GM12878 (cell line): ENCODE data around the gene AEBP2. TPM values are rescaled to one million over a fixed set of nuclear protein-coding genes. Genes with fewer than 3 reads are reported as not detected.

ENCODE experiments used
- ATAC-seq: fragments of 200-7000 bp; cut with Tn5 transposase; 3 replicates; pipeline ENCODE4 v1.9.1; 2020; ENCODE audit warnings: mild to moderate bottlenecking, moderate library complexity
- BruUV-seq: library from RNA; stranded (reverse); fragments of 400-500 nt; replicated peaks from 2 replicates; lab custom pipeline; 2021; lab: Mats Ljungman, UMichigan
- CTCF ChIA-PET: fragments of 300-600 bp; sonication (Branson Sonifier 250); formaldehyde crosslinking; extraction: SDS; loops from one replicate; lab custom pipeline; 2021; ENCODE audit warnings: inconsistent platforms; lab: Yijun Ruan, JAX
- POLR2A ChIA-PET: fragments of 350-600 bp; formaldehyde crosslinking; extraction: SDS; loops from one replicate; lab custom pipeline; 2021; ENCODE audit warnings: inconsistent platforms; lab: Charles Lee
- RAD21 ChIA-PET: fragments of 300-600 bp; sonication (Branson Sonifier 250); formaldehyde crosslinking; loops from one replicate; lab custom pipeline; 2023; ENCODE audit warnings: antibody characterized with exemption; ENCODE audit not compliant: unreplicated experiment; lab: Charles Lee
- SMC1A ChIA-PET: fragments of 300-600 bp; sonication (Branson Sonifier 250); formaldehyde crosslinking; loops from one replicate; lab custom pipeline; 2023; ENCODE audit not compliant: unreplicated experiment, uncharacterized antibody; lab: Charles Lee
- DNase-seq: peaks from one replicate; pipeline ENCODE4 v3.0.0-alpha.2; 2011; ENCODE audit warnings: low read depth, low spot score
- FAIRE-seq: peaks from 3 replicates; lab custom pipeline; 2011; peaks lifted over from hg19 to GRCh38; lab: Jason Lieb, UNC
- H2AFZ ChIP-seq: 2 replicates; pipeline ENCODE4 v1.6.0; 2011; ENCODE audit warnings: low read depth, low read length, control low read depth; ENCODE audit not compliant: control insufficient read depth
- H3K27ac ChIP-seq: 2 replicates; pipeline ENCODE4 v1.5.1; 2011; ENCODE audit warnings: control low read depth; ENCODE audit not compliant: control insufficient read depth, insufficient read depth
- H3K27me3 ChIP-seq, 2 experiments: replicated peaks in 1 of 2; 2 replicates each; pipeline versions ENCODE4 v1.6.0 to v1.6.1; 2011; ENCODE audit warnings: low read length in 1 of 2; ENCODE audit not compliant: control insufficient read depth in 2 of 2, insufficient read depth in 2 of 2
- H3K36me3 ChIP-seq, 2 experiments: 2 replicates each; pipeline ENCODE4 v1.5.1; 2011; ENCODE audit warnings: low read length in 1 of 2; ENCODE audit not compliant: control insufficient read depth in 2 of 2, insufficient read depth in 2 of 2
- H3K4me1 ChIP-seq: 2 replicates; pipeline ENCODE4 v1.6.1; 2011; ENCODE audit warnings: mild to moderate bottlenecking, low read length, moderate library complexity, mixed read lengths; ENCODE audit not compliant: control insufficient read depth, insufficient read depth
- H3K4me2 ChIP-seq: 2 replicates; pipeline ENCODE4 v1.6.0; 2011; ENCODE audit warnings: control low read depth; ENCODE audit not compliant: control insufficient read depth, insufficient read depth
- H3K4me3 ChIP-seq: fragments of 200-600 bp; sonication (generic); 2 replicates; pipeline ENCODE4 v1.5.1; 2016
- H3K79me2 ChIP-seq: 2 replicates; pipeline ENCODE4 v1.6.0; 2011; ENCODE audit warnings: low read length; ENCODE audit not compliant: control insufficient read depth, insufficient read depth
- H3K9ac ChIP-seq: 2 replicates; pipeline ENCODE4 v1.8.0; 2011; ENCODE audit warnings: low read length, control low read depth, mixed read lengths; ENCODE audit not compliant: control insufficient read depth, insufficient read depth
- H3K9me3 ChIP-seq: replicated peaks from 3 replicates; pipeline ENCODE4 v1.5.1; 2011; ENCODE audit warnings: mild to moderate bottlenecking, low read length; ENCODE audit not compliant: control insufficient read depth, insufficient read depth
- H4K20me1 ChIP-seq: 2 replicates; pipeline ENCODE4 v1.6.0; 2011; ENCODE audit not compliant: control insufficient read depth, insufficient read depth
- ATF7 ChIP-seq: fragments of 450-650 bp; IDR thresholded peaks from 2 replicates; pipeline ENCODE4 v1.6.1; 2016; ENCODE audit warnings: low read depth, mild to moderate bottlenecking
- CHD4 ChIP-seq: fragments of 200-600 bp; sonication (generic); IDR thresholded peaks from 2 replicates; pipeline ENCODE4 v1.6.1; 2016; ENCODE audit warnings: mild to moderate bottlenecking
- NFXL1 ChIP-seq: fragments of 450-650 bp; IDR thresholded peaks from 2 replicates; pipeline ENCODE4 v1.6.1; 2017; ENCODE audit warnings: antibody characterized with exemption, mild to moderate bottlenecking, borderline replicate concordance
- PML ChIP-seq: IDR thresholded peaks from 2 replicates; pipeline ENCODE4 v1.6.1; 2012; ENCODE audit warnings: low read length, inconsistent platforms
- RELA ChIP-seq: fragments of 450-650 bp; IDR thresholded peaks from 2 replicates; pipeline ENCODE4 v1.8.0; 2014; ENCODE audit warnings: borderline replicate concordance; ENCODE audit not compliant: partially characterized antibody
- WRNIP1 ChIP-seq: IDR thresholded peaks from 2 replicates; pipeline ENCODE4 v1.6.1; 2011; ENCODE audit warnings: low read depth, low read length, improper control_type of control experiment, borderline replicate concordance
- YBX1 ChIP-seq: fragments of 450-650 bp; IDR thresholded peaks from 2 replicates; pipeline ENCODE4 v1.6.1; 2016; ENCODE audit warnings: antibody characterized with exemption
- ZZZ3 ChIP-seq: IDR thresholded peaks from 2 replicates; pipeline ENCODE4 v1.6.1; 2011; ENCODE audit warnings: low read depth; ENCODE audit not compliant: control insufficient read depth, insufficient read length
- WGBS: methylation state at CpG from one replicate; pipeline ENCODE4 v1.1.6; 2016; ENCODE audit warnings: low lambda C conversion rate; ENCODE audit not compliant: insufficient replicate concordance, insufficient coverage; ENCODE audit errors: missing lambda C conversion rate; 5-methylcytosine and 5-hydroxymethylcytosine counted together
- in situ Hi-C: fragments of 300-500 bp; cut with MboI; formaldehyde crosslinking; loops from 9 replicates; pipeline ENCODE4 v1.14.3; 2018; ENCODE audit warnings: mixed read lengths
- intact Hi-C: fragments of 100-400 bp; cut with micrococcal nuclease; formaldehyde crosslinking; loops from one replicate; pipeline ENCODE4 v1.14.2; 2022; ENCODE audit not compliant: unreplicated experiment
- polyA plus RNA-seq, 11 experiments: library from polyadenylated mRNA; depleted of rRNA in 4 of 11; unstranded in 6 of 11; stranded (reverse) in 5 of 11; fragments of >200 nt; fragmentation: Nextera tagmentation in 4 of 11; fragmentation: Illumina TruSeq in 1 of 11; extraction: Ambion mirVana in 4 of 11; extraction: Trizol in 1 of 11; gene quantifications; 1 replicate in 1 of 11; 2 replicates in 10 of 11; pipeline versions ENCODE4 v1.2.1 to v1.2.3, GENCODE V29; 2011 to 2016; ENCODE audit warnings: inconsistent platforms in 2 of 11, missing spikeins in 2 of 11, low read depth in 1 of 11
- total RNA-seq, 4 experiments: library from RNA; depleted of rRNA in 3 of 4; stranded (reverse); fragments of >200 nt in 3 of 4; fragmentation: Illumina TruSeq in 1 of 4; extraction: Trizol in 1 of 4; gene quantifications; 2 replicates each; pipeline versions ENCODE4 v1.2.1 to v1.2.3, GENCODE V29; 2013 to 2021
- TF ChIP-seq, protein P1 (sequence below), 3 experiments: IDR thresholded peaks in 2 of 3; conservative IDR thresholded peaks in 1 of 3; 2 replicates each; pipeline ENCODE4 v1.5.1; 2011; ENCODE audit warnings: low read depth in 3 of 3, low read length in 3 of 3, mild to moderate bottlenecking in 3 of 3, control low read depth in 2 of 3, moderate library complexity in 2 of 3, inconsistent platforms in 1 of 3, mixed read lengths in 1 of 3; ENCODE audit not compliant: control insufficient read depth in 2 of 3, insufficient read depth in 1 of 3; ENCODE audit errors: extremely low read depth in 1 of 3
- TF ChIP-seq, protein P2 (sequence below): fragments of 450-650 bp; IDR thresholded peaks from 2 replicates; pipeline ENCODE4 v1.6.1; 2017; ENCODE audit warnings: borderline replicate concordance

AEBP2 gene
- total and polyA plus RNA-seq, 10 of the 15 experiments (the other 5 are each of a cell fraction or from before 2014, with no cell fraction given), result 17.6 to 126 (median 44.8) TPM

DNA sequence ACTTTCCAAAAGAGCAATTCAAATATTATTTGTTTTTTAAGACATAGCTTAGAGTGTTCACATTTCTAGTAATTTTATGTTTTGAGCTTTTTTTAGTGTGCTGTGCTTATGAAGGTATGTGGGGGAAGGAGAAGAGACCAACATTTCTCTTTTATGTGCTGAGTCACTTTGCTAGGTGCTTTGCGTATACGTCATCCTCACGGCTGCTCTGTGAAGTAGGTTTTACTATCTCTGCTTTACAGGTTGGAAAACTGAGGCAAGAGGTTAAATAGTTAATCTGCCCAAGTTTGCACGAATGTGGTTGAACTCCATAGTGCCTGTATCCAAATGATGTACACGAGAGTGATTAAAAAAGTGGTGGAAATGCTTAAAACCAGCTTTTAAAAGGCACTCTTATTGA is 75.9 kb downstream of the AEBP2 start:
- intact Hi-C loops (no loop called here), in situ Hi-C loops (no loop called here)
- H3K27ac ChIP-seq, result no peak overlapping the region
- H3K9me3 ChIP-seq, result no peaks in the 10 kb centered on the region
- no peak overlapping the region for H3K9ac ChIP-seq
- no peak overlapping the region for H3K4me2 ChIP-seq
- no TSS peak for BruUV-seq
- ChIA-PET SMC1A (interaction anchor here (0.6 to 2.1 kb wide), 5 partner anchors 15 to 76 kb away, joined by 3 to 4 read pairs (median 4); partner anchors contain the start of gene AEBP2), RAD21 (no interaction called here), CTCF (no interaction called here), POLR2A (no interaction called here)
- H2AFZ ChIP-seq, result no peak overlapping the region
- H3K4me1 ChIP-seq, result no peaks in the 10 kb centered on the region
- WGBS, result 92% methylated on average over 5 of the region's 5 CpGs
- H3K27me3 ChIP-seq, result no peaks in the 10 kb centered on the region
- peaks cover 0 to 2% of the 10 kb centered on the region in 2 experiments; a peak in 3 of 4 replicates for H3K36me3 ChIP-seq
- TF ChIP-seq, protein P1, sequence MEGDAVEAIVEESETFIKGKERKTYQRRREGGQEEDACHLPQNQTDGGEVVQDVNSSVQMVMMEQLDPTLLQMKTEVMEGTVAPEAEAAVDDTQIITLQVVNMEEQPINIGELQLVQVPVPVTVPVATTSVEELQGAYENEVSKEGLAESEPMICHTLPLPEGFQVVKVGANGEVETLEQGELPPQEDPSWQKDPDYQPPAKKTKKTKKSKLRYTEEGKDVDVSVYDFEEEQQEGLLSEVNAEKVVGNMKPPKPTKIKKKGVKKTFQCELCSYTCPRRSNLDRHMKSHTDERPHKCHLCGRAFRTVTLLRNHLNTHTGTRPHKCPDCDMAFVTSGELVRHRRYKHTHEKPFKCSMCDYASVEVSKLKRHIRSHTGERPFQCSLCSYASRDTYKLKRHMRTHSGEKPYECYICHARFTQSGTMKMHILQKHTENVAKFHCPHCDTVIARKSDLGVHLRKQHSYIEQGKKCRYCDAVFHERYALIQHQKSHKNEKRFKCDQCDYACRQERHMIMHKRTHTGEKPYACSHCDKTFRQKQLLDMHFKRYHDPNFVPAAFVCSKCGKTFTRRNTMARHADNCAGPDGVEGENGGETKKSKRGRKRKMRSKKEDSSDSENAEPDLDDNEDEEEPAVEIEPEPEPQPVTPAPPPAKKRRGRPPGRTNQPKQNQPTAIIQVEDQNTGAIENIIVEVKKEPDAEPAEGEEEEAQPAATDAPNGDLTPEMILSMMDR (IDR thresholded peaks at IDR 0.05 in 2 of 3, conservative IDR thresholded peaks at IDR 0.05 in 1 of 3; ENCODE audit: control insufficient read depth in 2 of 3, extremely low read depth in 1 of 3, insufficient read depth in 1 of 3, low read depth in 3 of 3, low read length in 3 of 3), result no peak
- TF ChIP-seq ZZZ3, result no peak
- FAIRE-seq (no peak), ATAC-seq (no peak), DNase-seq (no peak)
- H3K79me2 ChIP-seq, result peaks cover 2% of the 10 kb centered on the region
- no peak overlapping the region for H3K4me3 ChIP-seq
- H4K20me1 ChIP-seq, result no peaks in the 10 kb centered on the region; the same call in 1 of the 2 replicates

DNA sequence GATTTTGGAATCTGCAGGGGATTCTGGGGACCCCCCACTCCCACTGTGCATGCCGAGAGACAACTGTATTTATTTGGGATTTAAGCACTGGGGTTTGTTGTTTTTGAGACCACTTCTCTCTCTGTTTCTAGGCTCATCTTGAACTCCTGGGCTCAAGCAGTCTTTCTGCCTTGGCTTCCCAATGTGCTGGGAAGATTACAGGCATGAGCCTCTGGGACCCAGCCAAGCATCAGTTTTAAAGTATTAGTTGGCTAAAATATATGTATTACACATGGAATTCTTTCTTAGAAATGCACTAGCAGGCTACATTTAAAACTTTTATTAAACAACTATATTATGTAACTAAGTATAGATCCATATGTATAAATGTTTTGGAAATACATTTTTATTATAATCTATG is 78.3 kb downstream of the AEBP2 start:
- in situ Hi-C loops, result no loop called here
- no peaks in the 10 kb centered on the region for H3K9me3 ChIP-seq
- BruUV-seq, result no TSS peak
- no peak overlapping the region for H3K4me2 ChIP-seq
- H3K79me2 ChIP-seq, result no peaks in the 10 kb centered on the region
- H4K20me1 ChIP-seq, result no peaks in the 10 kb centered on the region
- no peaks in the 10 kb centered on the region for H3K4me1 ChIP-seq
- no peak for TF ChIP-seq PML
- TF ChIP-seq RELA, result no peak
- no peak for TF ChIP-seq NFXL1
- TF ChIP-seq CHD4, result no peak
- no peak for TF ChIP-seq YBX1
- no peak for TF ChIP-seq WRNIP1
- TF ChIP-seq ATF7, result no peak
- TF ChIP-seq, protein P2, sequence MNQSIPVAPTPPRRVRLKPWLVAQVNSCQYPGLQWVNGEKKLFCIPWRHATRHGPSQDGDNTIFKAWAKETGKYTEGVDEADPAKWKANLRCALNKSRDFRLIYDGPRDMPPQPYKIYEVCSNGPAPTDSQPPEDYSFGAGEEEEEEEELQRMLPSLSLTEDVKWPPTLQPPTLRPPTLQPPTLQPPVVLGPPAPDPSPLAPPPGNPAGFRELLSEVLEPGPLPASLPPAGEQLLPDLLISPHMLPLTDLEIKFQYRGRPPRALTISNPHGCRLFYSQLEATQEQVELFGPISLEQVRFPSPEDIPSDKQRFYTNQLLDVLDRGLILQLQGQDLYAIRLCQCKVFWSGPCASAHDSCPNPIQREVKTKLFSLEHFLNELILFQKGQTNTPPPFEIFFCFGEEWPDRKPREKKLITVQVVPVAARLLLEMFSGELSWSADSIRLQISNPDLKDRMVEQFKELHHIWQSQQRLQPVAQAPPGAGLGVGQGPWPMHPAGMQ, result no peak
- TF ChIP-seq, all 136 proteins: peak for 0
- ATAC-seq (no peak), FAIRE-seq (no peak), DNase-seq (no peak)
- CTCF ChIA-PET, result no interaction called here
- Histone ChIP-seq H3K27me3 (no peaks in the 10 kb centered on the region), H3K4me3 (no peak overlapping the region), H3K36me3 (peaks cover 1 to 2% of the 10 kb centered on the region in 2 experiments), H2AFZ (no peak overlapping the region), H3K27ac (no peak overlapping the region), H3K9ac (no peak overlapping the region)
- WGBS, result 100% methylated on average over 1 of the region's 1 CpG
- RAD21 ChIA-PET, result no interaction called here
- SMC1A ChIA-PET, result no interaction called here
- intact Hi-C loops, result no loop called here
- POLR2A ChIA-PET, result no interaction called here
